ENCODE measurements around the gene CELA3B. TPM values are rescaled to one million over a fixed set of nuclear protein-coding genes. Genes with fewer than 3 reads are reported as not detected.

CELA3B gene, protein sequence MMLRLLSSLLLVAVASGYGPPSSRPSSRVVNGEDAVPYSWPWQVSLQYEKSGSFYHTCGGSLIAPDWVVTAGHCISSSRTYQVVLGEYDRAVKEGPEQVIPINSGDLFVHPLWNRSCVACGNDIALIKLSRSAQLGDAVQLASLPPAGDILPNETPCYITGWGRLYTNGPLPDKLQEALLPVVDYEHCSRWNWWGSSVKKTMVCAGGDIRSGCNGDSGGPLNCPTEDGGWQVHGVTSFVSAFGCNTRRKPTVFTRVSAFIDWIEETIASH
- not detected for total RNA-seq

DNA sequence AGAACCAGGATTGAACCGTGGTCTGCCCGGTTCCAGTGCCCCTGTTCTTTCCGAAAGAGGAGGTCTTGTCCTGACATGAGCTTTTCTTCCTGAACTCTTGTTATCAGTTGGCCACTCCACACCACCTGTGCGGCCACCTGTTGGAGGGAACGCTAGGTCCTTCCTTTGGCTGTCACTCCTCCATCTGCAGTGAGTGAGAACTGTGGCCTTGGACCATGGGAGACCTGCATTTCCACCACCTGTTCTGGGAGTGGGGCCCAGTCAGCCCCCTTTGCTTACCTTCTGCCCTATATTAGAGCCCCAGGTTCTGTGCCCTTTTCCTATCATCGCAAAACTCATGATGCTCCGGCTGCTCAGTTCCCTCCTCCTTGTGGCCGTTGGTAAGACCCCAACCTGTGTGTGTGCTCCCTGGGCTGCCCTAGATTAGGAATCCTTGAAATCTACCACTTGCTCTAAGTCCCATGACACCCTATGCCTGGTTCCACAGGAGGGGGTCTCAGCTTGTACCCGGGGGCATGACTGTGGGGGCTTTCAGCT is at the start of gene CELA3B:
CELA3B (plus strand) TSS at position 320 of the 537 bp plus-strand sequence; CDS start at position 338, 18 bp downstream.

DNA sequence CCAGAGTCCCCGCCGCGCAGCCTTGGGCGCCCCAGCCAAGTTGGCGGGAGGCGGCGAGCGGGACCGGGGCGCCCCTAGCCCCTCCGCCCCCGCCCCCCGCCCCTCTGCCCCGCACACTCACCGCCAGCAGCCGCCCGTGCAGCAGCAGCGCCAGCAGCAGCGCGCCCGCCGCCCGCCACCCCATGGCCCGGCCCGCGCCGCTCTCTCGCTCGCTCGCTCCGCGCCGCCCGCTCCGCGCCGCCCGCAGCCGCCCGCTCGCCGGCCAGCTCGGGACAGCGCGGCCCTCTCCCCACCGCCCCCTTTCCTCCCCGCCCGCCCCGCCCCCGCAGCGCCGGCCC is 39.8 kb upstream of the CELA3B start, which contains the start of gene HSPG2:
HSPG2 (minus strand) TSS at position 277 of the 338 bp plus-strand sequence; CDS start at position 184, 93 bp downstream.

DNA sequence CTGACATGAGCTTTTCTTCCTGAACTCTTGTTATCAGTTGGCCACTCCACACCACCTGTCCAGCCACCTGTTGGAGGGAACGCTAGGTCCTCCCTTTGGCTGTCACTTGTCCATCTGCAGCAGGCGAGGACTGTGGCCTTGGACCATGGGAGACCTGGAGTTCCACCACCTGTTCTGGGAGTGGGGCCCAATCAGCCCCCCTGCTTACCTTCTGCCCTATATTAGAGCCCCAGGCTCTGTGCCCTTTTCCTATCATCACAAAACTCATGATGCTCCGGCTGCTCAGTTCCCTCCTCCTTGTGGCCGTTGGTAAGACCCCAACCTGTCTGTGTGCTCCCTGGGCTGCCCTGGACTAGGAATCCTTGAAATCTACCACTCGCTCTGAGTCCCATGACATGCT is 24.6 kb downstream of the CELA3B start, which contains the start of gene CELA3A:
CELA3A (plus strand) TSS at position 249 of the 400 bp plus-strand sequence; CDS start at position 267, 18 bp downstream.

Other genes with a start within 250 kb of the CELA3B start
- gene USP48, start 193.9 kb upstream of the CELA3B start, total RNA-seq: 10 to 100 TPM; 66.4 to 67.9 TPM
- not detected for gene LDLRAD2, start 164.8 kb upstream of the CELA3B start, total RNA-seq
- gene HSPG2, start 39.7 kb upstream of the CELA3B start, total RNA-seq: 1 to 10 TPM; 3.6 to 5.2 TPM
- gene CELA3A, start 24.6 kb downstream of the CELA3B start, total RNA-seq: not detected
- gene CDC42, start 75.7 kb downstream of the CELA3B start, total RNA-seq: 100 to 1,000 TPM; 353 to 360 TPM
- not detected for gene WNT4, start 166.1 kb downstream of the CELA3B start, total RNA-seq

All from activated naive CD4-positive, alpha-beta T cell treated with anti-CD3 and anti-CD28 coated beads, Interleukin-2, amount 10 ng/mL, durations not matched to agents 5 hours and 36 hours (primary cell).